HG03558 (cell line): ENCODE data around the gene ZBP1.

Experiments
- ATAC-seq: cut with Tn5 transposase; IDR thresholded peaks from one replicate; pipeline ENCODE4 v1.9.1; 2021; ENCODE audit warnings: moderate number of reproducible peaks; ENCODE audit not compliant: unreplicated experiment; ENCODE audit errors: extremely low read depth

Gene ZBP1

DNA sequence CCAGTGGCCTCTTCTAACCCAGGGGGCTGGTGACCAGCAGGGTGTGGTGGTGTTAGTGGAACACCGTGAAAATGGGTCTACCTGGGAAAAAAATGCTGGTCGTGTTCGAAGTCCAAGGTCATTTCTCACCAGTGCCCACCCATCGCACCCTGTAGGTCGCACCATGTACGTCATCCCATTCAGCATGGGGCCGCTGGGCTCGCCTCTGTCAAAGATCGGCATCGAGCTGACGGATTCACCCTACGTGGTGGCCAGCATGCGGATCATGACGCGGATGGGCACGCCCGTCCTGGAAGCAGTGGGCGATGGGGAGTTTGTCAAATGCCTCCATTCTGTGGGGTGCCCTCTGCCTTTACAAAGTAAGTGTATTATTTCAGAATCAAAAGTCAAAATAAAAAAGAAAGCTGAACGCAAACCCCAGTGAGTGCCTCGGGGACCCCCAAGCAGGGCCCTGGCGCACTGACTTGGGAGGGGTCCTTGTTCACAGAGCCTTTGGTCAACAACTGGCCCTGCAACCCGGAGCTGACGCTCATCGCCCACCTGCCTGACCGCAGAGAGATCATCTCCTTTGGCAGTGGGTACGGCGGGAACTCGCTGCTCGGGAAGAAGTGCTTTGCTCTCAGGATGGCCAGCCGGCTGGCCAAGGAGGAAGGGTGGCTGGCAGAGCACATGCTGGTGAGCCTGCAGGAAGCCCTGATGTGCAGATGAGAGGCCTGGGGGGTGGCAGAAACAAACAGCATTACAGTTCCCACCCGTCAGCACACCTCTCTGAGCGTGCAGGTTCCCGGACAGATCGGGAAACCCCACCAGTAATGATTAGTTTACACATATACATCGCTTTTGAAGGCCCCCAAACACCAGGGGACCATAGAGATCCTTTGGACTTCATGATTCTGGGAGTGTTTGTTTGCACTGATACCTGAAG, 57.4 kb downstream of the ZBP1 start:
- ATAC-seq: no peak

DNA sequence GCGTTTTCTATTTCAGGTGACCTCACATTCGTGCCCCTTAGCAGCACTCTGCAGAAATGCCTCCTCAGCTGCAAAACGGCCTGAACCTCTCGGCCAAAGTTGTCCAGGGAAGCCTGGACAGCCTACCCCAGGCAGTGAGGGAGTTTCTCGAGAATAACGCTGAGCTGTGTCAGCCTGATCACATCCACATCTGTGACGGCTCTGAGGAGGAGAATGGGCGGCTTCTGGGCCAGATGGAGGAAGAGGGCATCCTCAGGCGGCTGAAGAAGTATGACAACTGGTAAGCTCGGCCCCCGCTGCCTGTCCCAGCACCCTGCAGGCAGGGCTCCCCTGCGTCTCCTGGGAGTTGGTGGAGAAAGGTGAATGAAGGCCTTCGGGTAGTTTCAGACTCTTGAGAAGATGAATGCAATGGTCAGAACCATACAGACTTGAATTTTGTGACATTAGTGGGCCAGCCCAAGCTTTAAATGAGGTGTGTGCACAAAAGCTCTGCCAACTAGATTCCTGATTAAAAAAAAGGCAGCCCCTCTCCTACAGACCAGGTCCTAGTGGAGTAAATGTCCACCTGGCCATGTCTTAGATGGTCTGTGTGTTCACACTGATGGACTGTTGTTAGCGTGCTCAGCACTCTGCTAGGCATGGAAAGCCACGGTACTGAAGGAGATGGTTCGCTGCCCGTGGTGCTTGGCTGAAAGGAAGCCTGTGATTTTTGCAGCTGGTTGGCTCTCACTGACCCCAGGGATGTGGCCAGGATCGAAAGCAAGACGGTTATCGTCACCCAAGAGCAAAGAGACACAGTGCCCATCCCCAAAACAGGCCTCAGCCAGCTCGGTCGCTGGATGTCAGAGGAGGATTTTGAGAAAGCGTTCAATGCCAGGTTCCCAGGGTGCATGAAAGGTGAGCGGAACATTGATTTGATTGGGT, 58.6 kb downstream of the ZBP1 start:
- no peak for ATAC-seq

DNA sequence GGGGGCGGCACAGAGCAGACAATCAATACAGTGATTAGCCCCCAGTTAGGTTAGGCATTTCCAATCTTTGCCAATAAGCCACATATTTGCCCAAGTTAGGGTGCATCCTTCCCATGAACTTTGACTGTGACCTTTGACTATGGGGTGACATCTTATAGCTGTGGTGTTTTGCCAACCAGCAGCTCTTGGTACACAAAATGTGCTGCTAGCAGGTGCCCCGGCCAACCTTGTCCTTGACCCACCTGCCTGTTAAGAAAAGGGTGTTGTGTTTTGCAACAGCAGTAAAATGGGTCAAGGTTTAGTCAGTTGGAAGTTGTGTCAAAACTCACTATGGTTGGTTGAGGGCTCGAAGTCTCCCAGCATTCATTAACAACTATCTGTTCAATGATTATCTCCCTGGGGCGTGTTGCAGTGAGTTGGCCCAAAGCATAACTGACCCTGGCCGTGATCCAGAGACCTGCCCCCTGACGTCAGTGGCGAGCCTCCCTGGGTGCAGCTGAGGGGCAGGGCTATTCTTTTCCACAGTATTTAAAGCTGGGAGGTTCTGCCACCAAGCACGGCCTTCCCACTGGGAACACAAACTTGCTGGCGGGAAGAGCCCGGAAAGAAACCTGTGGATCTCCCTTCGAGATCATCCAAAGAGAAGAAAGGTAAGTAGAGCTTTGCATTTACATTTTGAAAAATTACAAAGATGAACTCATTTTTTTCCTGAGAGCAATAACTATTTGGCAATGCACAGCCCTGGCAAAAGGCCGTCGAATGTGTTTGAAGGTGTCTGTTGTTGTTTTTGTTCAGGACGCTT, 59.5 kb downstream of the ZBP1 start, which contains the start of gene PCK1:
Gene PCK1 (plus strand): TSS at position 557 of the 802 bp plus-strand sequence. CDS start 302 bp downstream, outside the sequence.
- no peak for ATAC-seq

DNA sequence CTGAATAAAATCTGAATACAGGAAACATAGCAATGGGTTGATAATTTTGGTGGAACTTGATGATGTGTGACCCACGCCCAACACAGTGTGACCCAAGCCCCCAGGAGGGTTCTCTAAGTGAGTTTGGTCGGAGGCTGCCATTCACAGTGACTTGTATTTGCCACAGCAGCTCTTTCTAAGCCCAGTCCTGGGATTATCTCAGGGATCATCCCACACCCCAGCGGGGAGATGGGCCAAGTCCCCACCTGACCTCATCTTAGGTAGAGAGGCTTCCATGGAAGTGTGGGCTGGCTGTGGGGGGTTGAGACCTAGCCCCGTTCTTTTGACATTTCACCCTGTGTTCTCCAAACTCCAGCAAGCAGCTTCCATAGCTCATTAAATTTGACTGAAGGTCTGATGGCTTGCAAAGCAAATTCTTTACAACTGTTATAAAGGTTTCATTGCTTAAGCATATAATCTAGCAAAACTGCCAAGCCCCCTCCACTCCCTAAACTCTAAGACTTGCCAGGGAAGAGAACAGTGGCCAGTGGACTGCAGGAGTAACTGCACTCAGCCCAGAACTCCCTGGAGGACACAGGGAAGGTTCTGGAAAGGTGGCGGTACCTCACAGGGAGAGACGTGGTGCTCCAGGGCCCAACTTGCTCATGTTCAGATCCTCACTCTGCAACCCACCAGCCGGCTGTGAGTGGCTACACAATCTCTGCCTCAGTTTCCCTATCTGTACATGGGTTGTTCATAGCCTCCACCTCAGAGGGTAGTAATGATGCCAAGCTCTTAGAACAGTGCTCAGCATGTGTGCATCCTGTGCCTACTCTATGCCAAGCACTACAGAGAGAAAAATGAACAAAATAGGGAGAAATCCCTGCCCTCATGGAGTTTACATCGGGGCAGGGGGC, 60.3 kb downstream of the ZBP1 start:
- ATAC-seq: no peak

DNA sequence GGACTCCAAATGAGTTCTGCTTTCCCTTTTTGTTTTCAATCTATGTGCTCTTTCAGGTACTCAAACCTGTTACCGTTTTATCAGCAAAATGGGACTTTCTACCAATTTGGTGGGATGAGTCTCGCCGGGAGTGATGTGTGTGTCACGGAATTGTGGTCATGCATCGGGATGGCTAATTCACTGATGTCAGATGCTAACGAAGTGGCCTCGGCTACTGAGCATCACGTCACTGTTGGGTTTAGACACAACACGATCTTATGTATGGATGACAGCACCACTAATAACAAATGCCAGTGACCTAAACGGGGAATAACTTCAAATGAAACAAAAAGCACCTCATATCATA, 61.0 kb downstream of the ZBP1 start:
- no peak for ATAC-seq

DNA sequence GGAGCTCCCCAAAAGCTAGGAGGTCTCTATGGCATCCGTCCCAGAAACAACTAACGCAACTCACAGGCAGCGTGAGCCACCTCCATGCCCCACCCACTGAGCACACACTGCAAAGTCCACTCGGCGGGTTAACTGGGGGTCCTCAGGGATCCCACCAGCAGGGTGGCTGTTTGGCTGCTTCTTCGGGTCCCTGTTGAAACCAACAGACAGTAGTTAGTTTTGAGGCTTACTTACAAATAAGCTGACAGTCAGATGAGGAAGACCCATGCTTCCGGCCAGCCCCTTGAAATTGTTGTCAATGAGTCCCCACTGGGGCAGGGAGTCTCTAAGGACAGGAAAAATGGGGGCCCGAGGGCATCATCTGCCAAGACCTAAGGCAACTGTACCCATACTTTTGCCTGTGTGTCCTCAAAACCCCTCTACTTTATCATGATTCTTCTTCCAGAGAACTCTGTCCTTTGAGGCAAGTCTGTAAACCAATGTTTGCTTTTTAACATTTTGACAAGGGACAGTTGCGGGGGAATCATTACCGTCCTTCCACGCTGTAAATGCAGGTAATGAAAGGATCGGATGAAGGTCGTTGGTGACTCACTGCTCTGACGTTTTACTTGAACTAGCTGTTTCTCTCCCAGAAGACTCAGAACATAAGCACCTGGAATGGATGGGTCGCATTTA, 61.5 kb downstream of the ZBP1 start:
- ATAC-seq: no peak

DNA sequence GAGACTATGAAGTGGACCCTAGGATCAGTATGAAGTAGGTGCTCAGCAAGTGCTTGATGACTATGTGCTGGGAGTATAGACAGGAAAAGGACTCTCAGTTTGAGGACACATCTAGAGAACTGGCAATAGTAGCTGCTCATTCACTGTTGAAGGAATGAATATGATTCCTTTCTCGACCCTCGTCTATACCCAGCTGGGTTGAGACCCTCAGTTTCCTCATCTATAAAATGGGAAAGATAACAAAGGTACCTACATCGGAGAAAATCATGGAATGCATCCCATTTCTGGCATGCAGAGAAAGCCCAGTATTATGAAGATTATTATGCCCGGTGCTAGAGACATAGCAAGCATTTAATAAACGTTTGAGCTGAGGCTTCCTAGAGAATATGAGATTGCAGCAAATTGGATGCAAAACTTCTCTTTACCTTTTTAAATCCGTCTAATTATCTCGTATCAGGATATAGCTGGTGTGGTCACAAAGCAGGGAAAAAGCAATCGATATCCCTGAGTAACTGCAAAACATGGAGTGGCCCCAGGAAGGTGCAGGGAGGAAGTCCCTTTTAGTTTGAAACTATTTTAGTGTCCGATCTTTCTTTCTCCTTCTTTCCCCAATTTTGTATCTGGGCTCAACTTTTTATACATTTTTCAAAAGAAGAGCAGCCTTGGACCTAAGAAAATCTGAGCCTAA, 62.2 kb downstream of the ZBP1 start:
- no peak for ATAC-seq

DNA sequence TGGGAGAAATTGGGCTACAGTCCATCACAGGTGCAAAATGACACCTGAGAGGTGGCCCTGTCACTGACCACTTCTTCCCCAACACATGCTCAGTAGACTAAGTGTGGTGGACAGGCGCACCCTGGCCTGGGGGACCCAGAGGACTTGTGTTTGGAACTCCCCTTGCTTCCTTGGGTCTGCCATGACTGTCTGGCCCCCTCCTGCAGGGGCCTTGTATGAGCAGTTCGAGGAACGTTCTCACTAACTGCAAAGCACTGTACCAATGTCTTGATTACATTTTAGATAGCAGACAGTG, 63.3 kb downstream of the ZBP1 start:
- ATAC-seq: no peak

DNA sequence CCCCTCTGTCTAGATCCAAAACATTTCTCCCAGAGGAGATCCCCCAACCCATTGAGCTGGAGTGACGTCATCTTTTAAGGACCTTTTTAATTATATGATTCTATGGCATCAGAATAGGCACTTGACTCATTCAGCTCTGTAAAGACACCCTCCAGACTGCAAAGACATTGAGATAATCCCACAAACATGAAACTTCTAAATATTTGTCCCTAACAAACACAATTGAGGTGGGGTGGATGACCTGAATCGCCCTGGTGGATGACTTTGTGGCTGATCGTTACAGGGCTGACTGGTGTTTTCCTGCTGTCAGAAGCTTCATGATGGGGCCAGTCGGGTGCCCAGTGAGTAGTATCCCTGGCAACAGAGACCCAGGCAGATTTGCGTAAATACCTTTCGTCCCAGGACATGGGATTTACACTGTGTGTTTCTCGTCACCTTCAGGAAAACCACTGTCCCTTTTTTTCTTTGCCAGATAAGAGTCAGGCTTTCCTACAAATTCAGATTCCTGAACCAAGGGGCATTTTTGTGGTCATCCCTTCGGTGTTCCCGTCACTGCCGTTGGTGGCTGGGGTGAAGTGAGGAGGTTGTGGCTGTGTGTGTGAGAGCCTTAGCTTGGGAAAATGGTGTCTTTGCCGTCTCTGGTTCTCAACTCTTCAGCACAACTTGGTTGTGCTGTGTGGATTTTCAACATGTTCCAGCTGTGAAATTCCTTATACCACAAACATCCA, 64.6 kb downstream of the ZBP1 start:
- ATAC-seq: no peak
